ENCODE results near the gene TPSD1. TPM values are rescaled to one million over a fixed set of nuclear protein-coding genes. Genes with fewer than 3 reads are reported as not detected.

The TPSD1 gene
- polyA plus RNA-seq, 1 of the 3 experiments (the other 2 are of a cell fraction) = not detected

DNA sequence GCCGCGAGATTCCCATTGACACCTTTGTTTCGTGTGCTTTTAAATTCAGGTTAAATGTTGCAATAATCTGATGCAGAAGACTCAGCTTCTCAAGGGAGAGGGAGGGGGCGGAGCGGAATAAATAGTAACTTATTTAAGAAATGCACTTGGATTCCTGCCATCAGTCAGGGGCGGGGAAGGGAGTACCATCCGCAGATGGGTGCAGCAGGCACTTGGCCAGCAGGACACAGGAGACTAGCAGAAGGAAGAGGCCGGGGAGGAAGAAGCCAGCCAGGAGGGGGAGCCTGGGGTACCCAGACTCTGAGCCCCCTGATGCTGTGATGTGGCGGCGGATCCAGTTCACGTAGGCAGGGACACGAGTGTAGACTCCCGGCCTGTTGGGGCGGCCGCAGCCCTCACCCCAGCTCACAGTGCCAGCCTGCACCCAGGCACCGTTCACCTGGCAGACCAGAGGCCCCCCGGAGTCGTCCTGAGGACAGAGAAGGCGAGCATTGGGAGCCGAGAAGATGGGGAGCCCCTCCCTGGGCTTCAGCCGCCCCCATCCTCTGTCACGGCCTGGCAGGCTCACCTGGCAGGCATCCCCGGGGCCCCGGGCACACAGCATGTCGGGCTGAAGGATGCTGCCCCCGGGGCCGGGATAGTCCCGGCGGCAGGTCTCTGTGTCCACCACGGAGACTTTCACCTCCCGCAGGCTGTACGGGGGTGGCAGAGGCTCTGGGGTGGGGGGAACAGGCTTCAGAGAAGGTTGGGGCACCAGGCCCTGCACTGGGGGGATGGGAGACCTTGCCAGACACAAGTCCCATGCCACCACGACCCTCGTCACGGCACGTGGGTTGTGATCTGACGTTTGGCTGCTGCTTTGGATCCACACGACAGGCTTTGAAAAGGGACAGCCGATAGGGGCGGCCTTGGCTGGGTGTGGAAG is 34.0 kb upstream of the TPSD1 start (continued):
- no peak for TF ChIP-seq PBX3 (IDR thresholded peaks at IDR 0.05)
- no peak for TF ChIP-seq SMC3 (IDR thresholded peaks at IDR 0.05; ENCODE audit: low read depth, low read length)
- TF ChIP-seq JUND (IDR thresholded peaks at IDR 0.05) = no peak
- no peak for TF ChIP-seq FOSL2 (IDR thresholded peaks at IDR 0.05; ENCODE audit: borderline replicate concordance, low read depth)
- TF ChIP-seq MEF2A (IDR thresholded peaks at IDR 0.05; ENCODE audit: borderline replicate concordance, low read depth) = no peak

- POLR2A ChIA-PET = no interaction called here
- WGBS (ENCODE audit: low lambda C conversion rate) = 26% methylated on average over 18 of the region's 25 CpGs
Observed at GRCh38 chr16:1222553-1223354, 33.1 kb upstream of the TPSD1 start.

More at GRCh38 chr16:1222553-1223354, 33.1 kb upstream of the TPSD1 start:
- no peak for TF ChIP-seq GATA2 (CRISPR knock-in tag; IDR thresholded peaks at IDR 0.05)
- no peak for TF ChIP-seq RXRA (IDR thresholded peaks at IDR 0.05; ENCODE audit: borderline replicate concordance, low read depth)
- TF ChIP-seq, protein P1, sequence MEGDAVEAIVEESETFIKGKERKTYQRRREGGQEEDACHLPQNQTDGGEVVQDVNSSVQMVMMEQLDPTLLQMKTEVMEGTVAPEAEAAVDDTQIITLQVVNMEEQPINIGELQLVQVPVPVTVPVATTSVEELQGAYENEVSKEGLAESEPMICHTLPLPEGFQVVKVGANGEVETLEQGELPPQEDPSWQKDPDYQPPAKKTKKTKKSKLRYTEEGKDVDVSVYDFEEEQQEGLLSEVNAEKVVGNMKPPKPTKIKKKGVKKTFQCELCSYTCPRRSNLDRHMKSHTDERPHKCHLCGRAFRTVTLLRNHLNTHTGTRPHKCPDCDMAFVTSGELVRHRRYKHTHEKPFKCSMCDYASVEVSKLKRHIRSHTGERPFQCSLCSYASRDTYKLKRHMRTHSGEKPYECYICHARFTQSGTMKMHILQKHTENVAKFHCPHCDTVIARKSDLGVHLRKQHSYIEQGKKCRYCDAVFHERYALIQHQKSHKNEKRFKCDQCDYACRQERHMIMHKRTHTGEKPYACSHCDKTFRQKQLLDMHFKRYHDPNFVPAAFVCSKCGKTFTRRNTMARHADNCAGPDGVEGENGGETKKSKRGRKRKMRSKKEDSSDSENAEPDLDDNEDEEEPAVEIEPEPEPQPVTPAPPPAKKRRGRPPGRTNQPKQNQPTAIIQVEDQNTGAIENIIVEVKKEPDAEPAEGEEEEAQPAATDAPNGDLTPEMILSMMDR (IDR thresholded peaks at IDR 0.05) = no peak
- no peak for TF ChIP-seq JUND (IDR thresholded peaks at IDR 0.05)
- TF ChIP-seq NRF1 (IDR thresholded peaks at IDR 0.05; ENCODE audit: low read depth, low read length) = no peak
- no peak for TF ChIP-seq EZH2phosphoT487 (IDR thresholded peaks at IDR 0.05; ENCODE audit: borderline replicate concordance, low read depth)
- TF ChIP-seq, protein P2, sequence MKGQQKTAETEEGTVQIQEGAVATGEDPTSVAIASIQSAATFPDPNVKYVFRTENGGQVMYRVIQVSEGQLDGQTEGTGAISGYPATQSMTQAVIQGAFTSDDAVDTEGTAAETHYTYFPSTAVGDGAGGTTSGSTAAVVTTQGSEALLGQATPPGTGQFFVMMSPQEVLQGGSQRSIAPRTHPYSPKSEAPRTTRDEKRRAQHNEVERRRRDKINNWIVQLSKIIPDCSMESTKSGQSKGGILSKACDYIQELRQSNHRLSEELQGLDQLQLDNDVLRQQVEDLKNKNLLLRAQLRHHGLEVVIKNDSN (IDR thresholded peaks at IDR 0.05; ENCODE audit: borderline replicate concordance, low read depth) = no peak
- no peak for TF ChIP-seq RFX5 (IDR thresholded peaks at IDR 0.05; ENCODE audit: low read length)
- H3K79me2 ChIP-seq (ENCODE audit: insufficient read depth) = no peaks in the 10 kb centered on the region
- DNase-seq = no peak
- 0 out of 2 replicates have a peak, but pooled peaks cover 8% of the 10 kb centered on the region for H4K20me1 ChIP-seq (ENCODE audit: insufficient read depth)
- no peak overlapping the region for H3K4me3 ChIP-seq (ENCODE audit: low read depth in 2 of 2, low read length in 1 of 2)
- CTCF ChIA-PET = interaction anchor here (1.1 kb wide), 1 partner anchor 29 kb away, joined by 3 read pairs; no protein-coding TSS in a partner anchor
- no peaks in the 10 kb centered on the region for H3K4me1 ChIP-seq (ENCODE audit: control insufficient read depth in 1 of 2, insufficient read depth in 2 of 2, low read depth in 1 of 2, low read length in 1 of 2)
- no peak overlapping the region for H3K9ac ChIP-seq
- no peaks in the 10 kb centered on the region for H3K9me2 ChIP-seq
- H3K27ac ChIP-seq (ENCODE audit: low read depth in 2 of 2, low read length in 1 of 2) = no peak overlapping the region
- no peak overlapping the region for H2AFZ ChIP-seq (ENCODE audit: low read depth)
- H3K9me3 ChIP-seq = no peaks in the 10 kb centered on the region
- H3K36me3 ChIP-seq (replicated peaks in 1 of 2; ENCODE audit: control insufficient read depth in 1 of 2, insufficient read depth in 2 of 2, low read length in 1 of 2) = no peaks in the 10 kb centered on the region
- peaks cover 66% of the 10 kb centered on the region for H3K27me3 ChIP-seq (ENCODE audit: insufficient read depth)
- H3K4me2 ChIP-seq = no peak overlapping the region
- H3F3A ChIP-seq (replicated peaks; ENCODE audit: insufficient read depth) = no peaks in the 10 kb centered on the region
